Fibroblast of gingiva (primary cell): ENCODE measurements around the gene C1GALT1.
"Not testable (repeated sequence)": the region's sequence is repeated elsewhere in the genome, so short reads cannot be mapped to it uniquely, and the experiment has no call there.

Experiments
- DNase-seq: peaks from one replicate; pipeline ENCODE4 v3.0.0-alpha.2; 2011; ENCODE audit warnings: low read depth

Gene C1GALT1

DNA sequence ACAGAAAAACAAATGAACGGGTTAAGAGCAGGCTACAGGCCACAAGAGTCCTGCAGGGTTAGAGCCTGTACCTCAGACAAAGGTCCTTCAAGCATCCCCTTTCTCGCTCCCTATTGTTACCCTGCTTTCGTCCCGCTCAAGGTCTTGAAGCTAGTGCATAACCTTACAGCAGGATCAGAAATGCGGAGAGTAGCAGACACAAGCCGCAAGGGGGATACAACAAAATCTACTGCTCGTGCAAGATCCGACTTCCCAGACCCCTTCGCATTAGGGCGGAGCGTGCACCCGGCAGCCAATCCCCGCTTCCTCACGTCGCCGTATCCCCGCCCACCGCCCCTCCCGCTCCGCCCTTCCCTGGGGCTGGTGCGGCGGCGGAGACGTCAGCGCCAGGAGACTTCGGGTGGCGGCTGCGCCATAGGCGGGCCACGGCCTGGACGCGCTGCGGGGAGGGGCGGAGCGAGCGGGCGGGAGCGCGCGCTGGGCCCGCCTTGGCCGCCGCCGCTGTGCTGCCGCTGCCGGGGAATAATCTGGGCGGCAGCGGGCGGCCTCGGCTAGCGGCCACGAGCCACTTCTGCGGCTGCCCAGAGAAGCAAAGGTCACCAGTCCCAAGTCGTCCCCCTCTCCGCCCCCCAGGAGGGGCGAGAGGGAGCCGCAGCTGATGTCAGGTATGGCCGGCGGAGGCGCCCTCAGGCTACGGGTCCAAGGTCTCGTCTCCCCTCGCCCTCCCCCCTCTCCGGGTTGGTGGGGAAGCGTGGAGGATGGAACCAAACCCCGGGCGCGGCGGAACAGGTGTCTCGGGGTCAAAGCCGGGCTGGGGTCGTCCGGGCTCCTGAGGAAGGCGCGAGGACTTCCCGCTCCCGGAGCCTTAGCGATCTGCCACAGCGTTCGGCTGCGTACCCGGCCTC is at the start of gene C1GALT1:
C1GALT1 (plus strand) TSS at position 389 of the 905 bp plus-strand sequence. CDS start 51,776 bp downstream, outside the sequence.
- DNase-seq: peak; percentile 99

DNA sequence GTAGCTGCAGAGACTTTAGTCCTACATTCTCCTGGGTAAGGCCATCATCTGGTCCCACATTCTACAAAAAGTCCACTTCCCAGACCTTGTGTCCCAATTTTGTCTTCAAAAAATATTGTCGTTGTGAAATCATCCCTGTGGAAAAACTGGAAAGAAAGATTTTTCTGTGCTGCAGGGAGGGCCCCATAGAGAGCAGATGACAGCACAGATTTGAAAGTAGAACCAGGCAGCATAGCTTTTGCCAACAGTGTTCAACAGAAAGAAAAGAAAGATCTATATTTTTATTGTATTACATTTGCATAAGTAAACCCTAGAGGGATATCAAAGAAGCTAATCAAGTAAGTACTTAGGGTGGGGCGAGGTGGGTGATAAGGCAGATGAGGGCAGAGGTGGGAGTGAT is 48.3 kb upstream of the C1GALT1 start:
- DNase-seq: no peak

DNA sequence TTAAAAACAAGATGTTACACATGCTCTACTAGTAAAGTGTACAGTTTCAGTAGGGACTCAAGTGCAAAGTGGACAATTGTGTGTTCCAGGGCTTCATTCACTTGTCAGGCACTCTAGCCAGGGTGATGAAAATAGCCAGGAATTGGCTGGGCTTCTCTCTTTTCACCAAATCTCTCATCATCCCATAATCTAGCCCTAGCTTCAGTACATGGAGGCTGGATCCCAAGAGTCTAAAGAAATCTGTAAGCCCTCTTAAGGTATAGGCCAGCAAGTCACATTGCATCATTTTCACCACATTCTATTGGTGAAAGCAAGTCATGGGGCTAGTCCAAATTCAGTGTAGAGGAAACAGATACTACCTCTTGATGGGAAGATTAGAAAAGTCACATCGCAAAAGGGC is 47.3 kb upstream of the C1GALT1 start:
- DNase-seq: no peak

DNA sequence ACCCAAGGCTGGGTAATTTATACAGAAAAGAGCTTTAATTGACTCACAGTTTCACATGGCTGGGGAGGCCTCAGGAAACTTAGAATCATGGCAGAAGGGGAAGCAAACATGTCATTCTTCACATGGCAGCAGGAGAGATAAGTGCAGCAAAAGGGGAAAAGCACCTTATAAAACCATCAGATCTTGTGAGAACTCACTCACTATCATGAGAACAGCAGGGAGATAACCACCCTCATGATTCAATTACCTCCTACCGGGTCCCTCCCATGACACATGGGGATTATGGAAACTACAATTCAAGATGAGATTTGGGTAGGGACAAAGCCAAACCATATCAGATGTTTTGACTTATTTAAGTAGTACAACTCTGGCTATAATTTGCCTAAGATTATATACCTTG is 46.4 kb upstream of the C1GALT1 start:
- DNase-seq: not testable (repeated sequence)

DNA sequence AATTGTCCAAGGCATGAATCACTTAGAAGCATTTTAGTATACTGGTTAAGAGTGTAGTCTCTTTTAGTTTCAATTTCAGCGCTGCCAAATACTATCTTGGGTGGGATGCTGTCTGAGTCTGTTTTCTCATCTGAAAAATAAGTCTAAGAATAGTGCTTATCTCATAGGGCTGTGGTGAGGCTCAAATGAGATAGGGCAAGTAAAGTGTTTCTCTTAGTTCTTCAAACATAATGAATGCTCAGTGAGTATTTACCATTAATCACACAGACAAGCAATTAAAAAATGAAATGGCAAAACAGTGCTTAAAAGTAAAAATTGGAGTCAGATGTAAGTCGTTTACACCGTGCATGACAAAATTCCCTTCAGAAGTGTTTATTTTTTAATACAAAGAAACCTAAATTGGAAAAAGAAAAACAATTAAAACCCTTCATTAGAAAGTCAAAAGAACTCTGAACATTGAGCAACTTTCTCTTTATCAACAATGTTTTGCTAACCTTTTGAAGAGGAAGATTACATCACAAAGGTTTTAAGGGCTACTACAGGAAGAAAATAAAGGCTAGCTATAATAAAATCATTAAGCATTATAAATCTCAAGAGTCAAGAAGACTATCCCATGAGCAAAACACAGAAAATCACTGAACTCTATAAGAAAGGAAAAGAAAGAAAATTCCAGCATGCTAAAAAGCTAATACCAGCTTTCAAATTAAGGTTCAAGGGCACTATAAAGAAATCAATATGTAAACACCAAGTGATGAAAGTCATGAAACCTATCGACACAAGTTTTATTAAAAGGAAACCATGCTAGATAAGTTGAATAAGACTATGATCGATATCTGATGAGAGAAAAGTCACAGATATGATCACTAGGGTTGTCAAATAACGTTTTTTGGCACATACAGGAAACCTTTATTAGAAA is 45.6 kb upstream of the C1GALT1 start:
- DNase-seq: no peak

DNA sequence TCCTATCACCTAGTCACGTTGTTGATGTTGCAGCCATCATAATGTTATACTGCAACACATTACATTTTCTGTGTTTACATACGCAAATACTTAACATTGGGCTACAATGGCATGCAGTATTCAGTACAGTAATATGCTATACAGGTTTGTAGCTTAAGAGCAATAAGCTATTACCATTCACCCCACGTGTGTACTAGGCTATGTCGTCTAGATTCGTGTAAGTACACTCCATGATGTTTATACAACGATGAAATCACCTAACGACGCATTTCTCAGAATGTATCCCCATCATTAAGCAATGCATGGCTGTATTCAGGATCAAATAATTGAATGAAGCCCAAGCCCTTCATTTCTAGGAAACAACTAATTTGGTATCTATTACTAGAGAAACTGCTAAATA is 43.4 kb upstream of the C1GALT1 start:
- DNase-seq: no peak

DNA sequence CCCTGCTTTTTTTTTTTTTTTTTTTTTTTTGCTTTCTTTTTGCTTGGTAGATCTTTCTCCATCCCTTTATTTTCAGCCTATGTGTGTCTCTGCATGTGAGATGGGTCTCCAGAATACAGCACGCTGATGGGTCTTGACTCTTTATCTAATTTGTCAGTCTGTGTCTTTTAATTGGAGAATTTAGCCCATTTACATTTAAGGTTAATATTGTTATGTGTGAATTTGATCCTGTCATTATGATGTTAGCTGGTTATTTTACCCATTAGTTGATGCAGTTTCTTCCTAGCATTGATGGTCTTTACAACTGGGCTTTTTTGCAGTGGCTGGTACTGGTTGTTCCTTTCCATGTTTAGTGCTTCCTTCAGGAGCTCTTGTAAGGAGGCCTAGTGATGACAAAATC is 38.9 kb upstream of the C1GALT1 start:
- not testable (repeated sequence) for DNase-seq

DNA sequence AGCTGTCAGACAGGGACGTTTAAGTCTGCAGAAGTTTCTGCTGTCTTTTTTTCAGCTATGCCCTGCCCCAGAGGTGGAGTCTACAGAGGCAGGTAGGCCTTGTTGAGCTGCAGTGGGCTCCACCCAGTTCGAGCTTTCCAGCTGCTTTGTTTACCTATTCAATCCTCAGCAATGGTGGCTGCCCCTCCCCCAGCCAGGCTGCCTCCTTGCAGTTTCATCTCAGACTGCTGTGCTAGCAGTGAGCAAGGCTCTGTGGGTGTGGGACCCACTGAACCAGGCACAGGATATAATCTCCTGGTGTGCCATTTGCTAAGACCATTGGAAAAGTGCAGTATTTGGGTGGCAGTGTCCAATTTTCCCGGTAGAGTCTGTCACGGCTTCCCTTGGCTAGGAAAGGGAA is 37.2 kb upstream of the C1GALT1 start:
- not testable (repeated sequence) for DNase-seq

DNA sequence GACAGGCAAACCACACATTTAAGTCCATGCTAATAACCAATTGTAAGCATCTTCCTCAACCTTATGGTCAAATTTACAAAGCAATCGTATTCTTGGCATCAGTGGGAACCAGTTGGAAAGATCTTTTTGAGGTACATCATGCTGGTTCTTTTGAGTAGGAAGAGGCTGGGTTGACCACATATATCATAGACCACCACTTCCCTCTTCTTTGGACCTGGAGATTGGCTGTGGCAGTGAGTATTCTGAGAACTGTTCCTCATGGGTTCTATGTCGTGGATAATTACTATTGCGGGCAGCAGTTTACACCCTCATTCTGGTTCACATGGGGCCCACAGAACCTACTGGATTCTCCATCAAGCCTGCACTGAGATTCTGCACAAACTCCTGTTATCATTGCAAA is 35.5 kb upstream of the C1GALT1 start:
- DNase-seq: no peak

DNA sequence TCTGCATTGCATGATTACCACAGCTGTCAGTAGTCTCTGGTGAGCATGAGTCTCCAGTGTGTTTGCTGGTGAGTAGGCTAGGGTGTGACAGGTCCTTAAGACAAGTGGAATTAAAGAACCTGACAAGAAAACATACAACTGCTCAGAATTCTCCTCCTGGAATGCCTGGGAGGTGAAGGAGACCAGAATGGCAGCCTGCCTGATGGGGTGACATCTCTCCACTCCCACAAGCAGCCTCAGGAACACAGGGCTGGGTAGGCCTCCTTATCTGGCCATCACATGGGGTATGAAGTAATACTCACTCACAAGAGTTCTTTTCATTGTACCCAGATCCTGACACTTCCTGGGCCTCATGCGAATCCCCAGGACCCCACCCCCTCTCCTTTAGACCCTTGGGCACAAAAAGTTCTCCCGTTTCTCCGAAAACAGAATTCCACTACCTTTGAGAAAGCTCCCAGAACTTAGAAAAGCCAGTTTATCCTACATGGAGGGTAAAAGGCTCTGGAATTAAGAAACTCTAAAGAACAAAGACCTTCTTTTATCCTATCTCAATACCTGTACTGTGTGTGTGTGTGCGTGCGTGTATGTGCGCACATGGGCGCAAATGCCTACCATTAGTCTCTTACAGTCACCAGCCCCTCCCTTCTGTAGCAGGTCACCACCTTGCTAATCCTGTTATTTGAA is 33.4 kb upstream of the C1GALT1 start:
- DNase-seq: no peak

DNA sequence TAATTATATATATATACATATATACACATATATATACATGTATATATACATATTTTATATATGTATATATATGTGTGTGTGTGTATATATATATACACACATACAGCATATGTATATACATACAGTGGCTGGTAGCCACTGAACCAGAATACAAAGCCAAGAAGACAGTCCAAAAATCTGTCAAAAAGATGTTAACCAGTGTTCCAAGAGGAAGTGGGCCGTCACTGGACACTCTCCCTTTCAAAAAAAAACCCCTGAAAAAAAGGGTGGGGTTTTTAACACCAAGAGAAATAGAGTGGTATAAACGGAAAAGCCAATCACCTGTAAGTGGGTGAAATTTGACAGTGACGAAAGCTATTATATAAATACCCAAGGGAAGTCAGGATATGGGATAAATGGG is 31.1 kb upstream of the C1GALT1 start:
- DNase-seq: no peak

DNA sequence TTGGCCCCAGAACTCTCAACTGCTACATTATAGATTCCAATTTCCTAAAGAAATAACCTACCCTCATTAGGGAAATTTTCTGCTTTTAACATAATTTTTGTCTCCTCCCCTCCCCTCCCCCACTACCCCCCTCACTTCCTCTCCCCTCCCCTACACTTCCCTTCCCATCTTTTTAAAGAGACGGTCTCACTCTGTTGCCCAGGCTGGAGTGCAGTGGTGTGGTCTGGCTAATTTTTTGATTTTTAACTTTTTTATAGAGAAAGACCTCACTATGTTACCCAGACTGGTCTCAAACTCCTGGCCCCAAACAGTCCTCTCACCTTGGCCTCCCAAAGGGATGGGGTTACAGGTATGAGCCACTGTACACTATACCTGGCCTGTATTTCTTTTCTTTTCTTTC is 30.5 kb upstream of the C1GALT1 start:
- DNase-seq: no peak

DNA sequence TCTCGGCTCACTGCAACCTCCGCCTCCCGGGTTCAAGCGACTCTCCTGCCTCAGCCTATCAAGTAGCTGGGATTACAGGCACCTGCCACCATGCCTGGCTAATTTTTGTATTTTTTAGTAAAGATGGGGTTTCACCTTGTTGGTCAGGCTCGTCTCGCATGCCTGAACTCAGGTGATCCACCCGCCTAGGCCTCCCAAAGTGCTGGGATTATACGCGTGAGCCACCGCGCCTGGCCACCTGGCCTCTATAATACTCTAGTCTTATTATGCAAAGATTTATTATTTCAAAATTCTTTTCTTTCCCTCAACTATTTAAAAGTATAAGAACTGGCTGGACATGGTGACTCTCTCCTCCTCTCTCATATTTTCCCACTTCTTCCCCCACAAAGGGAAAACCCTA is 30.0 kb upstream of the C1GALT1 start:
- no peak for DNase-seq

DNA sequence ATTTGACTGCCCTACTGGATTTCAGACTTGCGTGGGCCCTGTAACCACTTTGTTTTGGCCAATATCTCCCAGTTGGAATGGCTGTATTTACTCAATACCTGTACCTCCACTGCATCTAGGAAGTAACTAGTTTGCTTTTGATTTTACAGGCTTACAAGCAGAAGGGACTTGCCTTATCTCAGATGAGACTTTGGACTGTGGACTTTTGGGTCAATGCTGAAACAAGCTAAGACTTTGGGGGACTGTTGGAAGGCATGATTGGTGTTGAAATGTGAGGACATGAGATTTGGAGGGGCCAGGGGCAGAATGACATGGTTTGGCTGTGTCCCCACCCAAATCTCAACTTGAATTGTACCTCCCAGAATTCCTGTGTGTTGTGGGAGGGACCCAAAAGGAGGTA is 28.0 kb upstream of the C1GALT1 start:
- not testable (repeated sequence) for DNase-seq

DNA sequence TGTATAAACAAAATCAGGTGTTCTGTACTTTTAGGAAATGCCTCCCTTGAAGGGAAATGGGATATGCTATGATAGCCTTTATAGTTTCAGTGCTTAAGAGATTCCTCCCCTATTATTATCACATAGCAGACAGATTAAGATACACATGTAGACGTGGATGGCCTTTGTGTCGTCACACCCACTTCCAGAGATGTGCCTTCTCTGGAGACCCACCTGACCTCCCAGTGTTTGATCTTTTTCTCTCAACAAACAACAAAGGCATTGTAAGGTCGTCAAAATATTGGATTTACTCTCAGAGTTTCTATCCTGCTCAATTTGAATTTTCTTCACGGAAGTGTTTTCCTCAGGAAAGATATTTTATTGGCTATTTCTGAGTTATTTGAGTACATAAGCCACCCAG is 25.7 kb upstream of the C1GALT1 start:
- DNase-seq: no peak

DNA sequence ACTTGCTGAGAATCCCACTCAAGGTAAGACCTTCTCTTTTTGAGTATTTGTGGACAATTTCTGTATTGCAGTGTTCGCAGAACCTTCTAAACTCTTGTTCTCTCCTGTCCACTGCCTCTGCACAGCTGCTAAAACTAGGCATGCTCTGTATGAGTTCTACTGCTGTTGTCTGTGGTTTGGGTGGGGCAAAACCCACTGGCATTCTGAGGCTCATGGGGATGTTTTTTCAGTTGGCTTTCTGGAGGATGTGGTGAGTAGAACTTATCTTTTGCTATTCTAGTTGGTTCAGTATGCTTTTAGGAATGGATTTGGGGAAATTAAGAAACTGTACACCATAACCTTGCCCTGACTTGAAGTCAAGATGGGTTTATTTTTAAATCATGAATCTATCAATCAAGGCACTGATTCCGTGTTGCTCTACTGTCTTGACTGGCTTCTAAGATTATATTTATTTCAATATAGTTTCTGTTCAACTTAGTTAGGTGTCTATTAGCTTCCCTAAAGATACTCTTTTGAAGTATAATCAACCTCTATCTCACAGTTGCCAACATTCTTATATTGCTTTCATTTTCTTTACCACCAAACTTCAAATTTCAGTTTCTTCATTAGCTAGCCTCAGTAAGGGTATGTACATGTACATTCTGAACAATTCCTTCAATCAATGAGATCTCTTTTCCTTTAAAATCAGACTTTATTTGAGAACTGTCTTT is 25.0 kb upstream of the C1GALT1 start:
- DNase-seq: peak; percentile 67

DNA sequence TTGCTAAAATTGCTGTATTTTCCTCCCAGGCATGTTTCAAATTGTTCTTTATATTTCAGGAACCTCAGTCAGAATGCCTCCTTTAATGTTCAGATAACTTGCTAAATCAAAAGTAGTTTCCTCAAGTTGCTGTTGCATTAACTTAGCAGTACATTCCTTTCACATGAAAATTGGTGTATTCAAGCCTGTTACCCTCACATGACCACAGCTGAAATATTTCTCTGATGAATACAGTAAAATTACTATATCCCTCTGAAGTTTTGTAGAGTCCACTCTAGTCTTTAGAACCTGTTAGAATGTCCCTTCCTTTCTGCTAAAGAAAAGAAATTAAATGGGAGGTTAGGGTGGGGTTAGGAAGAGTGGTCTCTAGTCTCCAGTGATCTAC is 24.5 kb upstream of the C1GALT1 start:
- peak; percentile 67 for DNase-seq

DNA sequence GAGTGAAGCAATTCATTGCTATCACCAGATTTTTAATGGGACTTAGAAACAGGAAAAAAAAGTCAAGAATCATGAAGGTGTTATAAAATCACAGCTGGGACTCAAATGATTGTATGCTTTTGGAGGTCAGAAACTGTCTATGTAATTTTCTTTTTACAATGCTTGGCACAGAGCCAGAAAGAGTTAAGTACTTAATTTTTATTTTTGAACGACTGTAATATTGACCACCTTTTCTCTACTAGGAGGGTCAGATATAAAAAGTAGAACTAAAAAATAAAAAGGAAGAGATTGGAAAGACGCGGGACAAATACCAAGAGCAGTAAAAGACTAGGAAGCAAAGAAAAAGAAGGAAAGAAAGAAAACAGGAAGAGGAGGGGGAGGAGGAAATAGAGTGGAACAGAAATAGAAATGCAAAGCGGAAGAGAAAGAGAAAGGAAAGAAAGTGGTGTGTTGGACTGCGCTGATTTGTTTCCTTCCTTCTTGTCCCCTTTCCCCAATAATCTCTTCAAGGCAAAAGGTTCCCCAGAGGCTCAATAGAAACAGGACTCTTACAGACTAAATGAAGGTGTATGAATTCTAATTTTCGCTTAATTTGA is 23.2 kb upstream of the C1GALT1 start:
- DNase-seq: no peak

DNA sequence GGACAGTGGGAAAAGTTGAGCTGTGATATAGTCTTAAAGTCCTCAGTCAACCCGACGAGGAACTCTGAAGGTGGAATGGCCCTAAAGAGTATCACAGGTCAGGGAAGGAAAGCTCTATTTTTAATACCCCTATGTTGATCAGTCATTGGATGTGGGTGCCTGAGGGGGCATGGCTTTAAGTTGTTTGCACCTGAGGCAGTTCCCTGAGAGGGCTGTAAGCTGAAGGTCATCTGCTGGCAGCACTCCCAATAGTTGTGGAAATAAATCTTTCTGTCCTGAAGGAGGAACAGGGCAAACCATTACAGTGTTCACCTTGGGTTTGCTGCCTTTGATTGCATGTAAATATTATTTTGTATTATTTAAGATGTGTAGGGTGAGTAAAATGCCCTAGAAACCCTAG is 17.8 kb upstream of the C1GALT1 start:
- no peak for DNase-seq

DNA sequence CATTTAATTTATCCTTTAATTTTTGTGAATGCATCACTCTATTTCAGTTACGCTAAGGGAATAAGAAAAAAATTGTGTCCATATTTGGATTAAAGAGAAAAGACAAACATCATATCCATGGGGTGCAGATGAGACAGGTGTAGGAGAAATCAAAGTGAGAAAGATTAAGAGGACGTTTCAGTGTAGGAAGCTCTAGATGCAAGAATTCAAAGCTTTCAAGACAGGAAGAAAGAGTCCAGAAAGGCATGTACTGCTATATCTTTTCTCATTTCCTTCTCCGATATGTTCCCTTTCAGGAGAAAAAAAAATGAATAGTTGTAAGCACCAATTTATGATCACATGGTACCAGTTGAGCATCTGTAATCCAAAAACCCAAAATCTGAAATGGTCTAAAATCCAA is 17.0 kb upstream of the C1GALT1 start:
- DNase-seq: no peak

DNA sequence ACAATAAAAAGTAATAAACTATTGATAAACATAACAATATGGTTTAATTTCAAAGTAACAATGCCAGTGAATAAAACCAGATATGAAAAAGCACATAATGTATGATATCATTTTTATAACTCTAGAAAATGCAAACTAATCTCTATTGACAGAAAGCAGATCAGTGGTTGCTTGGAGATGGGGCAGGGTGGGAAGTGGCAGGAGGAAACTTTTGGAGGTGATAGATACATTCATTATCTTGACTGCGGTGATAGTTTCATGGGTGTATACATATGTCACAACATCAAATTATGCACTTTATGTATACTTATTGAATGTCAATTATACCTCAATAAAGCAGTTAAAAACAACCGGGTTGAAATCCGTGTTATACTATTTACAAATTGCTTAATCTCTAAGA is 16.0 kb upstream of the C1GALT1 start:
- DNase-seq: no peak
